Stimulated activated CD4-positive, alpha-beta T cell treated with anti-CD3 and anti-CD28 coated beads, Interleukin-2, amount 100 ng/mL, for 4 hours (primary cell): ENCODE measurements around the gene IL12RB2.

Experiments
- DNase-seq: peaks from one replicate; pipeline ENCODE4 v3.0.0-alpha.2; 2020; ENCODE audit warnings: low read depth

Gene IL12RB2

DNA sequence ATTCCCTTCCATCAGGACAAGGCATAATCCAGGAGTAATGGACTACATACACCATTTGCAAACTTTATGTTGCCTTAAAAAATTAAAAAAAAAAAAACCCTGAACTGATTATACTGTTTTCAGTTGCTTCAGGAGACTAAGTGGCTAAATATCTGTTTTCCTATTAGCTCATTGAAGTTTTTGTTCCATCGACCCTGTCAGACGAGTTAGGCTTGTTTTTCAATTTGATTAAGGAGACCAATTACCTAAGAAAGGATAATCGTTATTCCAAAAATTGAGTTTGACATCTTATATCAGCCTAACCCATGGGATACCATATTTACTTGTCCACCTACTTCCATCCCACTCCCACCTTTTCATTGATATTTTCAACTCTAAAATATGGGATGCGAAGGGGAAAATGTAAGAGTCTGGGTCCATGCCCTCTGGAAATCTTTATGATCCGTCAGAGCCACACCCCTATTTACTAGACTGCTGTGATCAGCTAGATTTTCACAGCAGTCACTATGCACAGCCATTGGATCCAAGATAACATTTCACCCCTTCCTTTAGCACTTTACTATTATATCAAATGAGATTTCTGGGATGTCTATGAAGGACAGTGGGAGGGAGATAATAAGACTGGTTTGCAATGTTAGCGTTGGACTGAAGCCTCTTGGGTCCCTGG, 41.0 kb downstream of the IL12RB2 start:
- no peak for DNase-seq

DNA sequence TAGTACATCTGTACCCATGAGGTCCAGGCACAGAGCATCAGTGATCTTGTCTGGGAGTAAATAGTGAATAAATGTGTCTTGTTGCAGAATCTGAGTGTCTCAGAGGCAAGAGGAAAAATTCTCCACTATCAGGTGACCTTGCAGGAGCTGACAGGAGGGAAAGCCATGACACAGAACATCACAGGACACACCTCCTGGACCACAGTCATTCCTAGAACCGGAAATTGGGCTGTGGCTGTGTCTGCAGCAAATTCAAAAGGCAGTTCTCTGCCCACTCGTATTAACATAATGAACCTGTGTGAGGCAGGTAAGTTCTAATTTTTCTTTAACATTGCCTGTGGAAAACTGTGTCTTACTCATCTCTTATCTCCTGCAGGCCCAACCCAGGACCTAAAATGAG, 43.1 kb downstream of the IL12RB2 start:
- no peak for DNase-seq

DNA sequence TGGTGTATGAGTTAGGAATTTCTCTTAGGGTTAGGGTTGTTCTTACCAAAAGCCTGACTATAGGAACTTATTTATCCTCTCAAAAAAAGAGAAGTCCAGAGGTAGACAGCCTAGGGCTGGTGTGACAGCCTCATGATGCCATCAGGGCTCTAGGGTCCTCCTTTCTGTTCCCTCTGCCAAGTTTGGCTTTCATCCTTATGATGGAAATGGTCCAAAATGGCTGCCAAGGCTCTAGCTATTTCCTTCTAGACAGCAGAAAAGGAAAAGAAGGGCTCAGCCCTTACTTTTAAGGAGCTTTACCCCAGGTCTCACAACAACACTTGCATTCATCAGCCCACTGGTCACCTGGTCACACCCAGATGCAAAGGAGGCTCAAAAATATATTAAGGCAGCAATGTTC, 44.5 kb downstream of the IL12RB2 start:
- no peak for DNase-seq

DNA sequence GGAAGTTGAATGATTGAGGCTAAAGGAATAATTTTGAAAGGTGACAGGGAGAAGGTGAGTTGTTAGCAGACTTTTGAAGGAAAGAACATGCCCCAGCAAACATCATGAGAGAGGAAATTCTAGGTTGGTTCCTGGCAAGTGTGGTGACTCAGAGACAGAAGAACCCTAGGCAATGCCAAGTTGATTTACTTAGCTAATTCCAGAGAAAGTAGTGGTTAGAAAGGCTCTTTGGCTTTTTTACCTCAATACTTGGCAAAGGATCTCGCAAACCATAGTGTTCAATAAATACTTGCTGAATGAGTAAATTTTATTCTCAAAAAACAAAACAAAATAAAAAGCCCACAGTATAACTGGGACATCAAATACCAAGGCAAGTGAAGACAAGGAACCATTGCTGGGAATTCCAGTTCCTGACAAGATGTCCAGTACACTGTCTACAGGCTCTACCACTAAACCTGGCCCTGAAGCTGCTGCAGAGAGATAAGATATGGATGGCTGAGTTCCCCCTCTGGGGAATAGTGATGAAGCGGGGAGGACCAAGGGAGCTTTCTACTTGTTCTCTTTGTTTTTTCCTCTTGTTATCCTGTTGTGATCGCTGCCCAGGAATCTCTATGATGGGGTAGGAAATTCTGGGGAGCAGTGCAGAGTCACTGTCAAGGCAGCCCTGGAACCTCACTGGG, 48.2 kb downstream of the IL12RB2 start:
- no peak for DNase-seq

DNA sequence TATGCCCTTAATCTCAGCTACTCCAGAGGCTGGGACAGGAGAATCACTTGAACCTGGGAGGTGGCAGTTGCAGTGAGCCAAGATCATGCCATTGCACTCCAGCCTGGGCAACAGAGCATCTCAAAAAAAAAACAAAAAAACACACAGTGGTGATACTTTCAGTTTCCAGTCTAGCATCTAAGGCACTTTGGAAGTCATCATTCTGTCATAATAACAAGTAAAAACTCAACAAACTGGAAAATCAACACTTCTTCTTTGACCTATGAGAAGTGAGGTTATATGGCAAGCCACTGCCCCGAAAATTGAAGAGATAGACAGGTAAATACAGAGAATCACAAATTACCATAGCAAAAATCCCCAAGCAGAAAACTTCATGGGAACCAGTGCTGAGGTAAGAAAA, 51.9 kb downstream of the IL12RB2 start:
- no peak for DNase-seq

DNA sequence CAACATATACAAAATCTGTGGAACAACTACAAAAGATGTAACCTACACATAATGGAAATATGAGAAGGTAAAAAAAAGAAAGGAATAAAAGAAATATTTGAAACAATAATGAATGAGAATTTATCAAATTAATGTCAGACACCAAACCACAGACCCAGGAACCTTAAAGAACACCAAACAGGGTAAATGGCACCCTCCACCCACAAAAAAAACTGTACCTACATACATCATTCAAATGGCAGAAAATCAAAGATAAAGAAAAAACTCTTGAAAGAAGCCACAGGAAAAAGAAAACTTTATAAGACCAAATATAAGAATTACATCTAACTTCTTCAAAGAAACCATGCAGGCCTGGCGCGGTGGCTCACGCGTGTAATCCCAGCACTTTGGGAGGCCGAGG, 54.0 kb downstream of the IL12RB2 start:
- no peak for DNase-seq

DNA sequence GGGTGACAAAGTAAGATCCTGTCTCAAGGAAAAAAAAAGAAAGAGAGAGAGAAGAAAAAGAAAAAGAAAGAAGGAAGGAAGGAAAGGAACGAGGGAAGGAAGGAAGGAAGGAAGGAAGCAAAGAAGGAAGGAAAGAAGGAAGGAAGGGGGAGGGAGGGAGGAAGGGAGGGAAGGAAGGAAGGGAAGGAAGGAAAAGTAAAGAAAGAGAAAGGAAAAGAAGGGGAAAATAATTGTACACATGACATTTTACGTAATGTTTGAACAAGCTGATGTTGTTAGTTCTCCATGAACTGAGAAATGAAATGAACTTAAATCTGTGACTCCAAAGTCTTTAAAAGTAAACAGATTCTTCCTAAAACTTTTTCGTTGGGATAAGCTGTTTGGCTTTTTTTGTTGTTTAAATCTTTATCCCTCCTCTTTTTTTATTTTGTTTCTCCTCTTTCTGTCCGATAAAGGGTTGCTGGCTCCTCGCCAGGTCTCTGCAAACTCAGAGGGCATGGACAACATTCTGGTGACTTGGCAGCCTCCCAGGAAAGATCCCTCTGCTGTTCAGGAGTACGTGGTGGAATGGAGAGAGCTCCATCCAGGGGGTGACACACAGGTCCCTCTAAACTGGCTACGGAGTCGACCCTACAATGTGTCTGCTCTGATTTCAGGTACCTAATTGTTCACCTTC, 59.8 kb downstream of the IL12RB2 start:
- no peak for DNase-seq

DNA sequence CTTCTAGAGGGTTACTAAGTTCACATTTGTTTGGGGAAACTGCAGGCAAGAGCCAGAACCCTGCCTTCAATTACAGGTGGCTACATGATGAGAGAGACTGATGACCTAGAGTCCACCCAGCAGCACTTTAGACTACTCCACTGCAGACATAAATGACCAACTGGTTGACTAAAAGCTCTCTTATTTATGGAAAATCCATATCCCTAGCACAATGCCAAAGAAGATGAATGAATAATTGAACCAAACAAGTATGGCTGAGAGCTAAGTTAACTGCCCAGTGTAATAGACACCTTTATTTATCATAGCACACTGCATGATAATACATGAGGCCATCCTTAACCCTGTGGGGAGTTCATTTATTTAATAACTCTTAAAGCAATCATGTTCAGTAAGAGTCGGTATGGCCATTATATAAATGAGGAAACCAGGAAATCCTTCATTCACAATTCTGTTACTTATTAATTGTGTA, 60.4 kb downstream of the IL12RB2 start:
- DNase-seq = no peak

DNA sequence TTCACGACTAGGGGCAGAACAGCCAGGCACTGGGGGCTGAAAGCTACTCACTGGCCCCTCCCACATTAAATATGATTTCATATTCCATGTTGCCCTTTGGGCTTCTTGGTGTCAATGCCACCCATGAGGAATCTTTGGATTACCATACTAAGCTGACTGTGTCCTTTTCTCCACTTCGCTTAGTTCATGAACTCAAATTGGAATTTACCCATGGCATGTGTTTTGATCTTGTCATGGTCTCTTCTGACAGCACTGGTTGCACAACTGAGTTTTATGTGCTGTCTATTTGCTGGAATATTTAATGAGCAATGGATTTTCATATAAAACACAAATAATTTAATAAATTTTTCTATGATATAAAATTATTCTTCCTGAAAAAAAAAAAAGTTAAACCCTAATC, 63.4 kb downstream of the IL12RB2 start:
- no peak for DNase-seq

DNA sequence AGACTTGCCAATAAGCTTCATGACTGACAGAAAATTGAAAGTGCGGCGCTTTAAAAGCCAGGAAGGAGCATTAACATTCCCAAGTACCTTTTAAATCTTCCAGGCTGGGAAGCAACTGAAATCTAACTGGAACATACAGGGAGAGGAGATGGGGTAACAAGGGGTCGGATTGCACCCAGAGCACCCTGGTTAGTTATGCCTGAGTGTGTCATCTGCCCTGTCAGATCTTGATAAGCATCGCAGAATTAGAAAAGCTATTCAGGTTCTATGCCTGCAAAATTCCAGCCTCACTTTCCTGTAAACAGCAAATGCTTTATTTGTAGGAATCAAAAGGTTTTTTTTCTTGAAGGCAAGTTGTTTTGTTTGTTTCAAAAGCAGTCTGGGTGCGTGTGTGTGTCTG, 64.0 kb downstream of the IL12RB2 start:
- no peak for DNase-seq

DNA sequence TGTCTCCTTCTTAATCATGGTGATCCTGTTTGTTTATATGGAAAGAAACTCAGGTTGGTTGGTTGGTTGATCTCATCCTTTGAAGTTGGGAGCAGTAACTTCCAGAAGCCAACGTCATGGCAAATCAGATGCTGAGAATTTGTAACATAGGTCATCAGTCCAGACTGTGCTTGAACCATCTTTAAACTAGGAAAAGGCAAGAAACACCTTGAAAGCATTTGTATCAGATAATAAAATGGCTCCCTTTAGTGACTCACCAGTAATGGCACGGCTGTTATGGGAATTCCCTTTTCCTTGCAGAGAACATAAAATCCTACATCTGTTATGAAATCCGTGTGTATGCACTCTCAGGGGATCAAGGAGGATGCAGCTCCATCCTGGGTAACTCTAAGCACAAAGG, 64.5 kb downstream of the IL12RB2 start:
- no peak for DNase-seq

DNA sequence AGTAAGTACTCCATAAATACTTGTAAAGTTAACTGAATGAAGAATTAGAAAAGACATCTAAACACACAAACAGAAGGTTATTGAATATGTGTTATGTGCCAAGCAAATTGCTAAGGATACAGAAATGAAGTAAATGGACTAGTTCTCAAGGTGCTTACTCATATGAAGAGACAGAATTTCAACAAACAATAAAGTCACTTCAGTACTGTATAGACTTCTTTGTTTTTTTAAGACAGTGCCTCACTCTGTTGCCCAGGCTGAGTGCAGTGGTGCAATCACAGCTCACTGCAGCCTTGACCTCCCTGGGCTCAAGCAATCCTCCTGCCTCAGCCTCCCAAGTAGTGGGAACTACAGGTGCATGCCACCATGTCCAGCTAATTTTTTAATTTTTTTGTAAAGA, 65.2 kb downstream of the IL12RB2 start:
- DNase-seq = no peak

DNA sequence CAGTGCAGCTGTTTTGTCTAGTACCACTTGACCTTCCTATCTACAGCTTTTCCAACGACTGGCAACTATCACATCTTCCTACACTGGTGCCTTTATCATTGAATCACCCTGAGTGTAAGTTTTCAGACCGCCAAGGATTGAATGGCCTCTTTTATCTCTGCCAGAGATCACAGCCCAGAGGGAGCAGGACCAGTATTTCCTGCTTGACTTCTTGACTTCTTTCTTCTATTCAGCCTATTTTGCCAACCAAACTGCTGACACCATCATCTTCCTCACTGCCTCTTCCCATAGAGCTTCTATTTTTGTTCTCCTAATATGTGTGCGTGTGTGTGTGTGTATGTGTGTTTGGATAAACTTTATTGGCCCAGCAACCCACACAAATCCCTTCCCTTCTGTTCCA, 68.7 kb downstream of the IL12RB2 start:
- no peak for DNase-seq

DNA sequence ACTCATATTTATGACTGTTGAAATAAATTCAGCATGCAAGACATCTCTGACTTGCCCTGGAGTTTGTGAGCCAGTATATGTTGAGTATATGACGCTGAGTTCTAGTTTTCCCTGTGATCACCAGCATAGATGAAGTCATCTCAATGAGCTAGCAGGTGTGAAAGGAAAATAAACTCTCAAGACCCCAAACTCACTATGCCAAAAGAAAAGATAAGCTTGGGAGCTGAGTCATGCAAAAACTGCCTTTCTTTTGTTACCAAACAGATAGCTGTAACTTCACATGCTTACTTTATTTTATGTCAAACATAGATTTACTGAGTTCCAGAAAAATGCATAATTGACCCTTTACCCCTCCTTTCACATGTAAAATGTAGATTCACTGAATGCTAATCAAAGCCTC, 69.6 kb downstream of the IL12RB2 start:
- no peak for DNase-seq

DNA sequence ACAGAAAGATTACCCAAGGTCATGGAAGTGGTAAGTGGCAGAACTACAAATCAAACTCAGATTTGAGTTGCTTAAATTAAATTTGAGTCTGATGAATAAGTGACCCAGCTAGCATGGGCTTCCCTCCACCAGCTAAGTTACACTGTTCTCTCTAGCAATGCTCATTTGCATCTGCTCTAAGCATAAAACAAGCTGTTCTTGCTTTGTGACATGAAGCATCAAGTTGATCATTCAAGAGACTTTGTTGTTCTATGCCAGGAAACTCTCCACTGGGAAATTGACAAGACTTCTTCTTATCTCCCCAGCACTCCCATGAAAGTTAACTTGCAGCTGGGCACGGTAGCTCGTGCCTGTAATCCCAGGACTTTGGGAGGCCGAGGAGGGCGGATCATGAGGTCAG, 73.5 kb downstream of the IL12RB2 start:
- DNase-seq = no peak

DNA sequence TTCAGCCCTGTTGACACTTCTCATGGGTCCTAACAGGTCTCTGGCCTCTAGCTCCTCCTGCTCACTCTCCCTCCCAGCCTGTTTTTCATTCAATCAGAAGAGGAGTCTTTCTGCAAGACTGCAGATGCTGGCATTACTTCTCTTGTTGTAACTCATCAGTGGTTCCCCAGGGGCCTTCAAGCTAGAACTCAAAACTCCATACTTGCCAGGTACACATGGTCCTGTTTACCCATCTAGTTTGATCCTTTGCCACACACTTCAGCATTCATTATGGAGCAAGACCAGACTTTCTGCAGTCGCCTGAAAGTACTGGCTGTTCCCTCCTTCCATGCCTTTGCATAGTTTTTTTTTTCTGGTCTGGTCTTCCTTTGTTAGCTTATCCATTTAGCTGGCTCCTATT, 74.6 kb downstream of the IL12RB2 start:
- no peak for DNase-seq

DNA sequence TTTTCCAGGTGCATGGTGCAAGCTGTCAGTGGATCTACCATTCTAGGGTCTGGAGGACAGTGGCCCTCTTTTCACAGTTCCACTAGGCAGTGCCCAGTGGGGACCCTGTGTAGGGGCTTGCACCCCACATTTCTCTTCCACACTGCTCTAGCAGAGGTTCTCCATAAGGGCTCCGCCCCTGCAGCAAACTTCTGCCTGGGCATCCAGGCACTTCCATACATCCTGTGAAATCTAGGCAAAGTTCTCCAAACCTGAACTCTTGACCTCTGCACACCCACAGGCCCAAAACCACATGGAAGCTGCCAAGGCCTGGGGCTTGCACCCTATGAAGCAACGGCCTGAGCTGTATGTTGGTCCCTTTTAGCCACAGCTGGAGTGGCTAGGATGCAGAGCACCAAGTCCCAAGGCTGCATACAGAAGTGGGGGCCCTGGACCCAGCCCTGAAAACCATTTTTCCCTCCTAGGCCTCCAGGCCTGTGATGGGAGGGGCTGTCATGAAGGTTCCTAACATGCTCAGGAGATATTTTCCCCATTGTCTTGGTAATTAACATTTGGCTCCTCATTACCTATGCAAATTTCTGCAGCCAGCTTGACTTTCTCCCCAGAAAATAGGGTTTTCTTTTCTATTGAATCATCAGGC, 76.4 kb downstream of the IL12RB2 start:
- DNase-seq = no peak

DNA sequence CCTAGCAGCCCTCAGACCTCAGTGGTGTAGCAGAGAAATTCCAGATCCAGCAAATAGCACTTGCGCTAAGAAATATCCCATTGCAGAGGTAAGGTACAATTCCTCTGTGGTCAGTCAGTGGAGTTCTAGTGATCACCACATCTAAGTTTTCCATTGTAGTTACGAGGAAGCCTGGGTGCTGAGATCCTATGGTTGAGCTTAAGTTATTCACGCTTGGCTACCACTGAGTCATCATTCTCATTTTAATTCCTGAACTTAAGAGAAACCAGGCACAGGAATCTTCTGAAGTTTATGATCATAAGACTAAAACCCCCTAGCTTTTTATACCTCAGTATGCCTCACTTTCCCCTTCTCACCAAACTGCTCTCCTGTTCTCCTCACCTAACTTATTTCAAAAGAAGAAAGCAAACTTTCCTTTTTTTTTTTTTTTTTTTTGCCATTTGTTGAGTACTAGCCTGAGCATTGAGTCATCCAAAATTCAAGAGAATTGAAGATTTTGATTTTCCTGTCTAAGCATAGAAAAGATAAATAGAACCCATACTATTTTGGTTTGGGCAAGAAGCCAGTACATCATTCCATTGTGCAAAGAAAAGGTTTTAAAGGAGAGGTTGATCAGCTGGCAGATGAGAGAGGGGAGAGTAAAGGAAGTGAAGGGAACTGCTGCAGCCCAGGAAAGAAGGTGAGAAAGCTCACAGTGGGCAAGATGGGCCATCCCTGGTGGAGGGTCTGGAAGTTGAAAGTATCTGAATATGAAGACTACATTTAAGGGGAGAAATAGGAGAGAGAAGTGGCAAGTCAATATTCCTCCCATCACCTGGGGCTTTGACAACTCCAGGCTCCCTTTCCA, 82.6 kb downstream of the IL12RB2 start:
- no peak for DNase-seq

DNA sequence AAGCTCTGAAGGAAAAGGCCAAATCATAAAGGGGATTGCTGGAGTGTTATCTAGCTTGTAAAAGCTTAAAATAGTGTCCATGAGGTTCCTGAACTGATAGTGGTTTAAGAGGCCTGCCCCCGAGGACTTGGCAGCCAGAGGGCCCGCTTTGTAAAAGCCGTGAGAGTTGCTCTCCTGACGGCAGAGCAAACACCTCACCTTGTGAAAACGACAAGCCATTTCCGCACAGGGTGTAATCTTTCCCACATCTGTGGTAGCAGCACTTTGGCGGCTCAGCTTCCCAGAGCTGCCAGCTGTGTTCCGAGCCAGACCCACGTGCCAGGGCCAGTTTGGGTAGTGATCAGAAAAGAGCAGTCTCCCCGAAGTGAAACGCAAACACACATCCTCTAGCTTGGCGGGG, 85.6 kb downstream of the IL12RB2 start:
- no peak for DNase-seq

DNA sequence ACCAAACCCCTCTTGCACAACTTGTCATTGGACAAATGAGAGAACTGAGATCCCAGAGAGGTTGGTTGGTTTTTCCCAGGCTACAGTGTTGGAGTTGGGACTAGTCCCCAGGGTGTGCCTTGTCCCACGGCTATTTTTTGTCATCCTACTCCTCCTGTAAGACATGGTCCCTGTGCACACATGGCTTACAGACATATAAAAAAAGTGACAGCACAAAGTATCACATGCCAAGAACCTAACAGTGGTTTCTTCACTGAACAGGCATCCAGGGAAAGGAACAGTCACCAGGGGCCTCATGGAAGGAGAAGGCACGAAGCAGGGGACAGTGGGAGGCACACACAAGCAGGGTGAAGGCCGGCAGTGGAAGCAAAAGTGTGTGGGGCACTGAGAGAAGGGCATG, 86.1 kb downstream of the IL12RB2 start:
- no peak for DNase-seq

DNA sequence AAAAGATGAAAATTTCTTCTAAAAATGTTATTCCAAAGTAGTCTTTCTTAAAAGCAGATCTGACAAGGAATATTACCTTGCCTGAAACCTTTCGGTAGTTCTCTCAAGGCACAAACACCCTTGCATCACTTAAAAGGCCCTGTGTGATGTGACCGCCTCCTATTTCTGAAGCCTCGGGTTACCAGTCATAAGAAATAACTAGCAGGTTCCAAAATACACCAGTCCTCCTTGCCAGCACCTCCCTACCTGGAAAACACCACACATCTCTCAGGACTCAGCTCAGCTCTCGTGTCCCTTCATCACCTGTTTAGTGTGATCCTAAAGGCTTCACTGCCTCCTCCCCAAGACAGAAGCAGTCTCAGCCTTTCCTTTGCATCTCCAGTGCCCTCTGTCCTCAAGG, 86.9 kb downstream of the IL12RB2 start:
- no peak for DNase-seq
